ENCODE measurements around the gene FBXW7. TPM values are rescaled to one million over a fixed set of nuclear protein-coding genes. Genes with fewer than 3 reads are reported as not detected.
A peak's percentile ranks its signal among the peaks of the same experiment; 100 is the strongest.

Gene FBXW7
- total RNA-seq, result 45.1 and 57.7 TPM in 2 replicates

GRCh38 chr4:152535903-152536544, at the start of gene FBXW7:
Gene FBXW7 (minus strand): TSS chr4:152536092. CDS start chr4:152411803, 124,289 bp downstream.

Small RNAs within 50 kb of the gene (small RNA-seq; reads per million reads assigned to genes)
- 0.35 reads per million, percentile 12 among the genes with 10 or more reads in this experiment for gene MIR3140

Other genes starting within 250 kb of the FBXW7 start
- gene TMEM154, start 143.9 kb upstream of the FBXW7 start, total RNA-seq, result 7.1 and 10.2 TPM in 2 replicates
- gene TIGD4, start 243.6 kb upstream of the FBXW7 start, total RNA-seq, result under 0.01 TPM in 1 of 2 replicates, not detected in the other
- gene ARFIP1, start 243.9 kb upstream of the FBXW7 start, total RNA-seq, result 28.7 and 31.1 TPM in 2 replicates

Measured in placental epithelial cell (primary cell).